Measurements from ENCODE around the gene TSPOAP1. TPM values are rescaled to one million over a fixed set of nuclear protein-coding genes. Genes with fewer than 3 reads are reported as not detected.

TSPOAP1 gene
- total and polyA plus RNA-seq, 2 of the 4 experiments (the other 2 are of a cell fraction), result 0.90 to 1.6 TPM

DNA sequence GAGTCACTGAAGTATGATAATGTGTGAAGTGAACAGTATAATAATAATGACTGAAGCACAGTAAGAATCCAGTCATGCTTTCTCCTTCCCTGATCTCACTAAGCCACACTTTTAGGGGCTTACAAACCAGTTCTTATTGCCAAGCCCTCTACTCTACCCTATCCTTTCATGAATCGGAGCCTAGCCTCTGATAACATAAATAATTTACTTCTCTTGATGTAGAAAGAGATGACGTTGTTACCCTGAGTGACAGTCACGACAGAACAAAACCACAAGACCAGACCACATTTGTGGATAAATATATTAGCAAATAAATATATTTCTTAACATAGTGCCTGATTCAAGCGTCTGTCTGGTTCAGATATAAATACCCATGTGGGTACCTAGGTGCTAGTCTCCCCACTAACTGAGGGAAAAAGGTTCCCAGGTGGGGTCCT, 24.8 kb upstream of the TSPOAP1 start:
- WGBS, 2 experiments (ENCODE audit: extremely low coverage in 2 of 2, insufficient read length in 1 of 2), result no CpG with 5 or more reads among the region's 4 CpGs
- Histone ChIP-seq H4K91ac (ENCODE audit: insufficient read depth, low read depth, low read length) (no peak overlapping the region), H2BK5ac (ENCODE audit: low read depth, low read length, poor library complexity, severe bottlenecking) (no peak overlapping the region), H3K23ac (ENCODE audit: low read depth, low read length) (no peak overlapping the region), H2BK20ac (ENCODE audit: low read depth, low read length) (no peak overlapping the region), H2AK9ac (replicated peaks; ENCODE audit: low read depth, low read length, poor library complexity) (no peak overlapping the region), H3K4me1 (ENCODE audit: control insufficient read depth, insufficient read depth, low read length) (no peaks in the 10 kb centered on the region), H4K20me1 (ENCODE audit: insufficient read depth, low read length) (no peaks in the 10 kb centered on the region), H3K18ac (ENCODE audit: low read depth, low read length) (no peak overlapping the region), H2BK120ac (ENCODE audit: low read depth, low read length) (no peak overlapping the region), H3K4ac (ENCODE audit: low read depth, low read length) (no peak overlapping the region), H4K8ac (ENCODE audit: low read depth in 2 of 2, low read length in 2 of 2) (peak overlapping the region; percentile 75 to 78; a peak in 2 of 4 replicates), H3K9ac (ENCODE audit: low read depth, low read length) (no peak overlapping the region), H2BK15ac (ENCODE audit: low read depth, low read length) (no peak overlapping the region), H2AFZ (replicated peaks; ENCODE audit: low read length, poor library complexity) (no peak overlapping the region), H3K56ac (ENCODE audit: extremely low read depth, insufficient read depth, low read length) (no peak overlapping the region), H3K14ac (replicated peaks; ENCODE audit: low read depth, low read length) (no peak overlapping the region), H3K36me3 (ENCODE audit: control insufficient read depth, insufficient read depth, low read length) (peaks cover 6% of the 10 kb centered on the region), H3K9me1 (ENCODE audit: insufficient read depth, low read length) (no peaks in the 10 kb centered on the region), H2AK5ac (ENCODE audit: low read depth, low read length) (no peak overlapping the region), H3K27ac (ENCODE audit: insufficient read depth, low read length) (no peak overlapping the region), H3K4me3 (ENCODE audit: insufficient read depth, low read depth, low read length) (no peak overlapping the region), H4K5ac (ENCODE audit: low read depth, low read length) (no peak overlapping the region), H3K4me2 (ENCODE audit: low read depth, low read length) (peak overlapping the region; percentile 100), H3K27me3 (ENCODE audit: control insufficient read depth, insufficient read depth, low read length) (no peaks in the 10 kb centered on the region; the same call in 1 of the 2 replicates), H3K79me1 (ENCODE audit: low read depth in 1 of 2, low read length in 2 of 2) (peaks cover 15 to 24% of the 10 kb centered on the region in 2 experiments), H3K9me3 (ENCODE audit: control insufficient read depth, insufficient read depth, low read length) (no peaks in the 10 kb centered on the region)
- ATAC-seq (ENCODE audit: low read depth), result no peak
- CTCF ChIA-PET, result interaction anchor here (1.0 to 1.5 kb wide), 2 partner anchors 16 to 63 kb away, joined by 5 to 6 read pairs; partner anchors contain the start of gene RNF43
- POLR2A ChIA-PET (ENCODE audit: unreplicated experiment), result interaction anchor here (0.6 to 2.3 kb wide), 2 partner anchors 16 to 1253 kb away, joined by 5 to 13 read pairs; no protein-coding TSS in a partner anchor
- dilution Hi-C loops (cut with HindIII; ENCODE audit: low sequenced_read_pairs, unreplicated experiment) (no loop called here), in situ Hi-C loops (cut with MboI; ENCODE audit: low sequenced_read_pairs) (no loop called here), intact Hi-C loops (cut with micrococcal nuclease) (loop anchor here (2.0 to 5.0 kb wide), 4 partner anchors 29 to 164 kb away; partner anchors contain the start of gene RNF43)
- TF ChIP-seq BHLHE40 (IDR thresholded peaks at IDR 0.05; ENCODE audit: low read depth, low read length) (no peak), RCOR1 (IDR thresholded peaks at IDR 0.05; ENCODE audit: insufficient replicate concordance, low read length) (peak; percentile 2)
- BruUV-seq (replicated peaks), result no TSS peak
- DNase-seq, result no peak

All from IMR-90 (cell line).